Activated effector memory CD4-positive, alpha-beta T cell treated with anti-CD3 and anti-CD28 coated beads, Interleukin-2, amount 50 U/mL, for 16 hours (primary cell): ENCODE data around the gene LMX1B.
"Not testable (repeated sequence)": the region's sequence is repeated elsewhere in the genome, so short reads cannot be mapped to it uniquely, and the experiment has no call there.

Experiments
- DNase-seq: peaks from one replicate; pipeline ENCODE4 v3.0.0-alpha.2; 2020

The LMX1B gene

GRCh38 chr9:126613651-126614050, at the start of gene LMX1B:
TSS of gene LMX1B (plus strand) at chr9:126613928. CDS start at chr9:126614450, 522 bp downstream.
- no peak for DNase-seq

GRCh38 chr9:126564128-126564527, 49.6 kb upstream of the LMX1B start:
- DNase-seq = no peak

GRCh38 chr9:126564716-126565115, 49.0 kb upstream of the LMX1B start:
- no peak for DNase-seq

- no peak for DNase-seq
Observed at GRCh38 chr9:126565336-126566128, 48.2 kb upstream of the LMX1B start.

- DNase-seq = no peak
Observed at GRCh38 chr9:126569036-126569435, 44.7 kb upstream of the LMX1B start.

GRCh38 chr9:126578029-126578428, 35.7 kb upstream of the LMX1B start:
- no peak for DNase-seq

GRCh38 chr9:126580319-126580718, 33.4 kb upstream of the LMX1B start:
- not testable (repeated sequence) for DNase-seq

GRCh38 chr9:126581893-126582292, 31.8 kb upstream of the LMX1B start:
- DNase-seq = no peak

- no peak for DNase-seq
Observed at GRCh38 chr9:126582427-126582826, 31.3 kb upstream of the LMX1B start.

GRCh38 chr9:126583144-126583760, 30.5 kb upstream of the LMX1B start:
- DNase-seq = no peak

GRCh38 chr9:126584611-126585010, 29.1 kb upstream of the LMX1B start:
- no peak for DNase-seq

- DNase-seq = no peak
Observed at GRCh38 chr9:126586236-126586635, 27.5 kb upstream of the LMX1B start.

- no peak for DNase-seq
Observed at GRCh38 chr9:126587187-126588185, 26.2 kb upstream of the LMX1B start.

- DNase-seq = no peak
Observed at GRCh38 chr9:126588491-126589168, 25.1 kb upstream of the LMX1B start.

- DNase-seq = no peak
Observed at GRCh38 chr9:126589349-126589748, 24.4 kb upstream of the LMX1B start.

GRCh38 chr9:126591083-126591482, 22.6 kb upstream of the LMX1B start:
- no peak for DNase-seq

- DNase-seq = no peak
Observed at GRCh38 chr9:126591922-126592321, 21.8 kb upstream of the LMX1B start.

- no peak for DNase-seq
Observed at GRCh38 chr9:126592461-126592860, 21.3 kb upstream of the LMX1B start.

GRCh38 chr9:126595982-126596381, 17.7 kb upstream of the LMX1B start:
- DNase-seq = no peak

GRCh38 chr9:126599047-126599650, 14.6 kb upstream of the LMX1B start:
- DNase-seq = no peak

- DNase-seq = no peak
Observed at GRCh38 chr9:126604059-126605055, 9.4 kb upstream of the LMX1B start.
